ENCODE data around the gene SSR2.

Gene SSR2

DNA sequence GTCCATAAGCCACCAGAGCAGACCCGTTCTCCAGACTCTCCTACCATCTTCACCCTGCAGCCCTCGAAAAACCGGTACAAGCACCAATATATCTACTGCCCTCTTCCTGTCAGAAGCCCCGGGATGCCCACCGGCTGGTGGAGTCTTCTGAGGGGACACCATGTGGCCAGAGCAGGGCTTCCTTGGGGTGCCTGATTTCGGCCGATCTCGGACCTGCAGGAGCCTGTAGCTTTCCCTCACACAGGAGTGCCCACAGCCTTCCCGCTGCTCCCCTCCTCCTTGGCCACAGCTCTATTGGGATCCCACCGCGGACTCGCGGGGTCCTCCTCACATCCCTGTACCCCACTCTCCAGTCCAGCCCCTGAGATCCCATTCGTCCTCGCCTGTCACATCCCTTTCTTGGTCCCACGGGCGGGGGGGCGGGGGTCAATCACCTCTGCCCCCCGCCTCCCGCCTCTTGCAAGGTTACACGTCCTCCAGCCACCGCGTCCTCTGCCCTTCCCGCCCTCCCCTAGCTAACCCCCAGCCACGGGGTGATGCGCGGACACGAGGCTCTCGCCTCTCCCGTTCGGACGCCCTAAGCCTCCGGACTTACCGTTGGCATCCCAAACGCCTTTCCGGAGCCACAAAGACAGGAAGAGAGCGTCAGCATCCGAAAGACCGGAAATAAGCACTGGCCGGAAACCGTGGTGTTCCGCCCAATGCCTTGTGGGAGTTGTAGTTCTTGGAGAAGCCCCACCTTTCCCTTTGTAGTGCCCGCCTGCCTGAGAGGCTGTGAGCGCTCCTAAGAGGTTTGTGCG lies at the start of gene SSR2:
SSR2 (minus strand) TSS at position 659 of the 800 bp plus-strand sequence. CDS start 784 bp downstream, outside the sequence.
- DNase-seq, result peak; percentile 97

DNA sequence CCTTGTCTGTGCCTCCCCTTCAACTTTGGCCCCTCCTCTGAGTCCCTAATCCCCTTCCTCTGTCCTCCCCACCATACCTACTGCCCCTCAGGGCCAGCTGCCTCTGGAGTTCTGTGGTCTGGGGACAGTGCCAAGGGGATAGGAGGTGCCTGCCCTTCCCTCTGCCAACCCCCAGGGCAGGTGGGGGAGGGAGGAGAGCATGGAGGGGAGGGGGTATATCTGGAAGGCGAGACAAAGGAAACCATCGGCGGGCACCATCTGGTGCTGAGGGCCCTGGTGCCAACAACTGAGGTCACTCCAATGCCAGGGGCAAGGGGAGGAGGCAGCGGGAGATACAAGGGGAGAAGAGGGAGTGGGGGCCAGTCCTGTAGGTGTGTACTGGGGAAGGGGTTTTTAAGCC lies 49.8 kb upstream of the SSR2 start:
- no peak for DNase-seq

DNA sequence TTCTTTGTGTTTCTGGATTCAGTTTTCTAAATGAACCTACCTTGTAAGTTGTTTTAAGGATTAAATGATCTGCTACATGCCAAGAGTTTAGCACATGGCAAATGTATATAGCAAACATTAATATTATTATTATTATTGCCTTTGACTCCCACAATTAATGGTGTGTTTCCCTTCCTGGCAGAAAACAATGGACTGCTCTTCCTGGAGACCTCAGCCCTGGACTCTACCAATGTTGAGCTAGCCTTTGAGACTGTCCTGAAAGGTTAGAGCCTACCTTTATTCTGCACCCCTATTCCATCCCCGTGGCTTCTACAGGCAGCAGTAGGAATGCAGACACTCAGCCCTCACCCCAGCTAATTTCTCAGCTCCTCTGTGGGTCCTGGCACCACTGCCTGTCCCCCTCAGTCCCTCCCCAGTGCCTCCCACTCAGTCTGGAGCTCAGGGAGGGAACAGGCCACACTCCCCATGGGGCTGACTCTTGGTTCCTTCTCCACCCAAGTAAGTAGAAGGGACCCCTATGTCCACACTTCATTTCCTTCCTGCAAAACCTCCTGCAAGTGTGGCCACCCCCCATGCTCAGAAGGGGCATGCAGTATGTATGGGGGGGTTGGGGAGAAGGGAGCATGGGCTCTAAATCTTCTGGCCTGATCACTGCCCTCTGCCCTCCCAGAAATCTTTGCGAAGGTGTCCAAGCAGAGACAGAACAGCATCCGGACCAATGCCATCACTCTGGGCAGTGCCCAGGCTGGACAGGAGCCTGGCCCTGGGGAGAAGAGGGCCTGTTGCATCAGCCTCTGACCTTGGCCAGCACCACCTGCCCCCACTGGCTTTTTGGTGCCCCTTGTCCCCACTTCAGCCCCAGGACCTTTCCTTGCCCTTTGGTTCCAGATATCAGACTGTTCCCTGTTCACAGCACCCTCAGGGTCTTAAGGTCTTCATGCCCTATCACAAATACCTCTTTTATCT lies 49.0 kb upstream of the SSR2 start:
- DNase-seq, result no peak

DNA sequence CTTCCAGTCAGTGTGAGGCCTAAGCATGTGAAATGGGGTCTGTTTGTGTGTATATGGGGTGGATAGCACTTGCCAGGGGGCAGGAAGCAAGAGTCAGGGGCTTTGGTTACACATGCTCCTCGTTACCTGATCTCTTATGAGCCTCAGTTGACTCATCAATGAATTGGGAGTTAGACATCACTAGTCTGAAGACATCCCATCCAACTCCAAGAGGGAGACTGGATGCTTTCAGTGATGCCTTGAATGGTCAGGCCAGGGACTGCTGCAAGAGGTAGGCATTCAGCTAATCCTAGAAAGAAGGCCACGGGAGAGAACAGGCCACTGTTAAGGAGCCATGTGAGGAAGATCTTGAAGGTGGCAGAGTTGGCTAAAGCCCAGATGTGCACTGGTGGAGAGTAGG lies 46.5 kb upstream of the SSR2 start:
- DNase-seq, result no peak

DNA sequence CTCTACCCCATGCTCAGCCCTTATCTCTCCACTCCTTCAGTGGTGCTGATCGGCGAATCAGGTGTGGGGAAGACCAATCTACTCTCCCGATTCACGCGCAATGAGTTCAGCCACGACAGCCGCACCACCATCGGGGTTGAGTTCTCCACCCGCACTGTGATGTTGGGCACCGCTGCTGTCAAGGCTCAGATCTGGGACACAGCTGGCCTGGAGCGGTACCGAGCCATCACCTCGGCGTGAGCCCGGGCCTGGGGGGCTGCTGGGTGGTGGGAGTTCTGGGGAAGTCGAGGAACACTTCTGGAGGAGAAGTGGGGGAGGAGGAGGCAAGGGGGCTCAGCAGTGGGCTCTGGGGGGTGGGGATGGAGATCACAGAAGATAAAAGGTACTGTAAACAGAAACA lies 45.1 kb upstream of the SSR2 start:
- DNase-seq, result no peak

DNA sequence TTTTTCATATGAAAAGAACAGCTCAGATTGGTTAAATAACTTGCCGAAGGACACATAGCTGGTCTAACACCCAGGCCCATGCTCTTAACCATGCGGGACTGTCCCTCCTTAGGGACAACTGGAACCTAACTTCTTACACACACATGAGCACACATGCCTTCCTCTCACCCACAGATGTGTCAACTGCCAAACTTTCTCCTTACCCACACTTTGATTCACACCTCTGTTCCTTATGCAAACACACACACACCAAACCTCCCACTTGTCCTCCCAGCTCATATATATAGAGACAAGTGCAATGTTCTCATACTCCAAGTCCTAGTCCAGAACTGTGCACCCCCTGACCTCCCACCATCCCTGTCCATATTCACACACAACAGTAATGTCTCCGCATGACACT lies 44.5 kb upstream of the SSR2 start:
- no peak for DNase-seq

DNA sequence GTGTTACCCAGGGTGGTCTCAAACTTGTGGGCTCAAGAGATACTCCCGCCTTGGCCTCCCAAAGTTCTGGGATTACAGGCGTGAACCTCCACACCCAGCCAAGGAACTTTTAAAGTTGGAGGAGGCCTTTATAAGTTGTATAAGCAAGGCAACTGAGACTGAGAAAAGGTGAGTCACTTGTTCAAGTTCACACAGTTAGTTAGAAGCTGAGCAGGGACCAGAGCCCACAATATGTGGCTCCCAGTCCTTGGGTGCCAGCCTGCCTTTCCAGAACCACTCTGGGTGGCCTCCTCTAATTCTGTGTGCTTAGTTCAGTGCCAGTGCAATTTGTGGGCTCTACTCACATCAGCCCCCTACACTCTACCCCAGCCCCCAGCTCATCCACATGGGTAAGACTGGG lies 43.9 kb upstream of the SSR2 start:
- DNase-seq, result no peak

DNA sequence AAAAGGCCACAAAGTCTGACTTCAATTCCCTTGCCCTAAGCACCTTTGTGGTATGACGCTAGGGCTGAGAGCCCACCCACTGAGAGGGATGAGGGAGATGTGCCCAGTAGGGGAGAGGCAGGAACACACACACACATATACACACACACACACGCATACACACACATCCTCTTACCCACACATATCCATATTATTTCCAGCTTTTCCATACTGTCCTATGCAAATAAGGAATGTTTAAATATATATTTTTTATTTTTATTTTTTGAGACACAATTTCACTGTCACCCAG lies 43.2 kb upstream of the SSR2 start:
- DNase-seq, result no peak

DNA sequence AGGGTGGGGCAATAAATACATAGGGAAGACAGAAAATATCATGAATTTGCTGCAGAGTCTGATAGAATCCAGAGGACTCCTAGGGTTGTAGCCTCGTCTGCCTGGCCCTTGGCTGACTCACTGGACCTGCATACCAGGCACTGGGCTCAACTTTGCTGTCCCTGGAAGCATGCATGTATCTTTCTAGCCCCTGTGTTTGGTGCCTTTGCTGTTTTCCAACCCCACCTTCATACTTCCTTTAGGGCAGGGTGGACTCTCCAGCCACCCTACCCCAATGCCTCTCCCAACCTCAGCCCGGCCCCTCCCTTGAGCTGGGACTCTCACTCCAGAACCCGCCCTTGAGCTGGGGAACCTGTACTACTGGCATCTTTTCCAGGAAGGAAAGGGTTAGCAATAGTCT lies 41.4 kb upstream of the SSR2 start:
- no peak for DNase-seq

DNA sequence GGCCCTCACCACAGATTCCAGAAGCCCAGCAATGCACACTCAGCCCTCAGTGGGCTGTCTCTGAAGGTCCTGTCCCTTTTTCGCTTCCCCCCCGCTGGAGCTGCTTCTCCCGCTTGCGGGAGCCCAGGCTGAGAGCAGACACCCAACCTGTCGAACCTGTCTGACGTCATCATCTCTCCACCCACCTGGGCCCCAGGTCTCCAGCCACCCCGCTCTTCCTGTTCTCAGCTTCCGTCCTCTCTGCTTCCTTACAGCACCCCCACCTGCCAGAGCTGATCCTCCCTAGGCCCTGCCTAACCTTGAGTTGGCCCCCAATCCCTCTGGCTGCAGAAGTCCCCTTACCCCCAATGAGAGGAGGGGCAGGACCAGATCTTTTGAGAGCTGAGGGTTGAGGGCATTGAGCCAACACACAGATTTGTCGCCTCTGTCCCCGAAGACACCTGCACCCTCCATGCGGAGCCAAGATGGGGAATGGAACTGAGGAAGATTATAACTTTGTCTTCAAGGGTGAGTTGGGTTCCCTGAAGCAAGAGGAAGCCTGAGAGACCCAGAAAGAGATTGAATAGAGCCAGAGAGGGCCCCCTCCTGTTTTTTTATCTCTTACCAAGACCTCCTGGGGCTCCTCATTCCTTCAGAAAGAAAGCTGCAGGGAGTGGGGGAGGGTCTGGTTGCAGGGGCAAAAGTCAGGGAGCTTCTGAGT lies 40.3 kb upstream of the SSR2 start, which contains the start of gene RAB25:
RAB25 (plus strand) TSS at position 224 of the 700 bp plus-strand sequence; CDS start at position 465, 241 bp downstream.
- no peak for DNase-seq

DNA sequence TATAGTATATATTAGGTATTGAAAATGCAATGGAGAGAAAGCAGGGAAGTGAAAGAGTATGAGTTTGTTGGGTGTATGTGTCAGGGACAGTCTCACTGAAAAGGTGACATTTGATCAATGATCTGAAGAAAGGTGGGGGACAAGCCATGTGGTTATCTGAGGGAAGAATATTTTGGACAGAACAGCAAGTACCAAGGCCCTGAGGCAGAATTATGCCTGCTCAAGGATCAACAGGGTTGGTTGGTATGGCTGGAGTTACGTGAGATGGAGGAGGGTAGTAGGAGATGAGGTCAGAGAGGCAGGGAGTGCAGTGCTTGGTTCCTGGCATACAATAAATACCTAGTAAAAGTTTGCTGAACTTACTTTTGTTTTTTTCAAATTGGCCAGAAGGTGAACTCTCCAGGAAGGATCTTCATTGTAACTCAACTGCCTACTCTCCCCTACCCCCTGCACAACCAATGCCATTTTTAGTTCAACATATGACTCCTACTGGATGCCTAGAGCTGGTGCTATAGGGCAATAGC lies 35.6 kb upstream of the SSR2 start:
- no peak for DNase-seq

DNA sequence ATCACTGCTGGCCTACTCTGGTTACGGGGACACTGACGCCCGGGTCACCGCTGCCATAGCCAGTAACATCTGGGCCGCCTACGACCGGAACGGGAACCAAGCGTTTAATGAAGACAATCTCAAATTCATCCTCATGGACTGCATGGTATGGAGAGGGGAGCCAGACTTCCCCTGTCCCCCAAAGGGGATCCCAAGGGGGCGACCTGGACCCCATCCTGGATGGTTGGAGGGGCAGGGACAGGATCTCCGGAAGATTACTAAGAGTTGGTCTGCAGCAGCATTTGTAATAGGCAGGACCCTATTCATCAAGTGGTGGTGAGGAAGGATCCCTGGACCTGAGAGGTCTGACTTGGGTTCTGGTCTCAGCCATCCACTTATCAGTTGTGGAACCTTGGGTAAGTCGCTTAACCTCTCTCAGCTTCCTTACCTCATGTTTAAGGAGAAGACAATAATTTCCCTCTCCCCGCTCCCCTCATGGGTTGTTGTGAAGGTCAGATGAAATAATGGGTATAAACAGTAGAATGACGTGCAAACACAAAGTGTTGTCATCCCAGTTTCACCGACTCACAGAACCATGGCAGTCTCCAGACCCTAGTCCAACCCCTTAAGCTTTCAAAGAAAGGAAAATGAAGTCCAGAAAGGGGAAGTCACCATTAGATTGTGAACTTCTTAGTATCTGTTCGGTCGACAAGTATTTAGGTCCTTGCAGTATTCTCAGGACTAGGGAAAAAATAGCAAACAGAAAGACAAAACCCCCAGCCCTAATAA lies 34.7 kb upstream of the SSR2 start:
- DNase-seq, result no peak

DNA sequence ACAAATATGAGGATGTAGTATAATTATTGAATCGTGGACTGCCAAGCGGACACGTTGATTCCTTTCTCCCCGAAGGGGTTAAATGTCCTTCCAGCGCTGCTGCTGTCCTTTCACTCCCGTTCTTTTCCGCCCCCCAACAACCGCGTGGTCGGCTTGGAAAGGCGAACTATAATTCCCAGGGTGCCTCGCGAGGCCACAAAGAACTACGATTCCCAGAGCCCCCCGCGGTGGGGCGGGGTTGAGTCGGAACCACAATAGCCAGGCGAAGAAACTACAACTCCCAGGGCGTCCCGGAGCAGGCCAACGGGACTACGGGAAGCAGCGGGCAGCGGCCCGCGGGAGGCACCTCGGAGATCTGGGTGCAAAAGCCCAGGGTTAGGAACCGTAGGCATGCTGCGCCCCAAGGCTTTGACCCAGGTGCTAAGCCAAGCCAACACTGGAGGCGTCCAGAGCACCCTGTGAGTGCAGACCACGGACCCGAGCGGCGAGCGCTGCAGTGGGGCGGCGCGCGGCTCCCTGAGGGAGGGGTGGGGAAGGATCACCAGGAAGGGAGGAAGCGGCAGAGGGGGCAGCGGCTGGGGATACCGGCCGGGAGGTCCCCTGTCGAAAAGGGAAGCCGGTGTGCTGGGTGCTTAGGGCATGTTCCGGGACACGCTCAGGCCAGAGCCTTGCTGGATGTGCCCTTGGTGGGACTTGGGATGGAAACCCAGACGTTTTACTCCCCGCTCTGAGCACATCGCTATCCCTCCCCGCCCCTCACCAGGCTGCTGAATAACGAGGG lies 33.9 kb upstream of the SSR2 start, which contains the start of gene LAMTOR2:
LAMTOR2 (plus strand) TSS at position 283 of the 781 bp plus-strand sequence; CDS start at position 391, 108 bp downstream.
- peak; percentile 98 for DNase-seq

DNA sequence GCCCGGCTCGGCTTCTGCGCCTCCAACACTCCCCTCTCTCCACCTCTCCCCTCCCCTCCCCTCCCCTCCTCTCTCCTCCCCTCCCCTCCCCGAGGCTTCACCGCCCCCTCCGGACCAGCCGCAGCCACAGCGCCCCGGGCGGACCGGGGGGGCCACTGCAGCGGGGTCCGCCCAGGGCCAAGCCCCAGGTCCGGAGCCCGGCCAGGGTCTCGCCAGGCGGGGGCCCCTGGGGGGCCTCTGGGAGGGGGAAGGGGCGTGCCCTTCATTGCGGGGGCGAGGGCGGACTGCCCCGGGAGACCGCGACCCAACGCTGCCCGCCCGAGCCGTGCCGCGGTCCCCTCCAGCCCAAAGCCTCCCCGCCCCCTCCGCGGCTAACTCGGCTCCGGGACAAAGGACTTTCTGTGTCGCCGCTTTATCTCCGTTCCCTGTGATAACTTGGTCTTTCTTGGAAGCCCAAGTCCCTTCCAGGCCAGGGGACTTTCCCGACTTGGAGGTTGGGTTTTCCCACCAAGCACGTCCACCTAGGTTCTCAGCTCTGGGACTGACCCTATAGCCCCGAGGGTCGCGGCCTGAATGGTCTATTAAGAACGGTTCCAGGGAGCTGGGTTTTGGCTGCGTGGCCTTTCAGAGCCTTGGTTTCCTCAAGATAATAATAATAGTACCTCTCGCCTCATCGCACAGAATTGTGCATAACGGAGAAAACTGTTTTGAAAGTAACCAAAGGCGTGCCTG lies 33.2 kb upstream of the SSR2 start, which contains the start of gene UBQLN4:
UBQLN4 (minus strand) TSS at position 31 of the 732 bp plus-strand sequence. CDS start 97 bp downstream, outside the sequence.
- DNase-seq, result peak; percentile 74

DNA sequence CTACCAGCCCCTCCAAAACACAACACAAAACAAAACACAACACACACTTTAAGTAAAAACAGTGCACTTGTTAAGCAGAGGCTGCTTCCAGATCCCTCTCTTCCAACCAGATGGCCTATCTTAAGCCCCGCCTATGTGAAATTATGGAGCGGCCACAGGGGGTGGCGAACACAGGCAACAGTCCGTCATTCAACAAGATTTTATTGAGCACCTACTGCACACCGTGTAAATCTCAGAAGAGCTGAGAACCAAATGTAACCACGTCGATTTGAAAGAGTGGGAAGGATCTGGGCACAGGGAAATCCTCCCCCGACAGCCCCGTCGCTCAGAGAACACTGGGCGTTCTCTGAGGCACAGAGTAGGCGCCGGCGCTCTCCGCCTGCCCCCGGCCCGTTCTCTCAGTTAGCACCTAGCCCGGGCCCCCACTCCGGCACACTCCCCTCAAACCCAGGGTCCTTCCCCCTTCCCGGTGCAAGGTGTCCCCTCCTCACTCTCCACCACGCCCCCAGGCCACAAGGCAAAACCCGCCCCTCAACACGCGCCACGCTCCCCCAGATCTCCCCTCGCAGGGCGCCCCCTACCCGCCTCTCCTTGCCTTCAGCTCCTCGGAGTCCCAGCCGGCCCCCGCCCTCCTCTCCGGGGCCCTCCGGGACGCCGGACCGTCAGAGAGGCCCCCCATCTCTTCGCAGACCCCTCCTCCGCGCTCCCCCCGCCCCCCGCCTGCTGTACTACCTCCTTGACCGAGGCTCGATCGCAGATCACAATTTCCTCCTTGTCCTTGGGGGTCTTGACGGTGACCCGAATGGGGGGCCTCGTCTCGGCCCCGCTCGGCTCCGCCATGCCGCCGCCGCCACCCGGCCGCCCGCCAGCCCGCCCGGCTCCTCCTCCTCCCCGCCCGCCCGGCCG lies 32.4 kb upstream of the SSR2 start:
- DNase-seq, result peak; percentile 27

DNA sequence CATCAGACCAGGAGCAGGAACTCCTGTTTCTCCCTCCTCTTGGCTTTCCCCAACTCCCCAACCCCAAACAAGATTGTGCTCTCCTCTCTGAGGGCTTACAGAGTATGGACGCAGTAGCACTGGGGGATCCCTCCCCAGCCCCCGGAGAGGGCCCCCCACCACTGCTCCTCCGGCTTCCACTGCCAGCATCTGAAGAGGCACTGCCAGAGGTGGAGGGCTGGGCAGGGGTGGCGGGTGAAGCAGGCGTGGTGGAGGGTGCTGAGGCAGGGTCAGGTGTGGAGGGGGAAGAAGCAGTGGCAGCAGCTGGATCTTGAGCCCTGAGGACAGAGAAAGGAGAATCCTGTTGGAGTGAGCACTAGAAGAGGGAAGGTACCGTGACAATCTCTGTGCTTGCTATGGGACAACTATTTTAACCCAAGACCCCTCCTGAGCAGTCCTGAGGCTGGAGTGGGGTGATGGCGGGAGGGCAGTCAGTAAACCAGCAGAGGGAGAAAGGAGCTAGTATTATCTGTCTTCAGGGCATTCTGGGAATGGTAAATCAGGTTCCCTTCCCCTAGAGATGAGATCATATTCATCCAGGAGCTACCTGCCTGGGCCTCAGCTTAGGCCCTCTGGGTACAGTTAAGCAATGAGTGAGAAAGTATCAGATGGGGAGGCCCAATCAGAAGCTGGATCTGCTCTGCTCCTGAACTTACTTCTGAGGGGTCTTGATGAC lies 30.4 kb upstream of the SSR2 start:
- DNase-seq, result no peak

DNA sequence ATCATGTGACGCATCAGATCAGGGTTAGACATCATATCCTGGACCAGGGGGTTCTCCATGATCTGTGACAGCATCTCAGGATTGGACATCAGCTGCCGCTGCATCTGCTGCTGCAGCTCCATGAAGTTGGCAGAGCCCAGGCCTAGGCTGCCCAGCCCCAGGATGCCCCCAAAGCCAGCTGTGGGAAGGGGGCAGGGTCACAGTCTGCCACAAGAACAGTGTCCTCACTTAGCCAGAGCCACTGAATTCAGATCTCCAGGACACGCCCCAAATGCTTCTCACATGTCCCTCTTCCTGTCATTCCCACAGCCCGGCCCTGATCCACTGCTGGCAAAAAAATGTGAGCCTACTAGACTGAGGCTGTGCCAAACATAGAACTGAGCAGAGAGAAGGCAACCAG lies 29.6 kb upstream of the SSR2 start:
- DNase-seq, result no peak

DNA sequence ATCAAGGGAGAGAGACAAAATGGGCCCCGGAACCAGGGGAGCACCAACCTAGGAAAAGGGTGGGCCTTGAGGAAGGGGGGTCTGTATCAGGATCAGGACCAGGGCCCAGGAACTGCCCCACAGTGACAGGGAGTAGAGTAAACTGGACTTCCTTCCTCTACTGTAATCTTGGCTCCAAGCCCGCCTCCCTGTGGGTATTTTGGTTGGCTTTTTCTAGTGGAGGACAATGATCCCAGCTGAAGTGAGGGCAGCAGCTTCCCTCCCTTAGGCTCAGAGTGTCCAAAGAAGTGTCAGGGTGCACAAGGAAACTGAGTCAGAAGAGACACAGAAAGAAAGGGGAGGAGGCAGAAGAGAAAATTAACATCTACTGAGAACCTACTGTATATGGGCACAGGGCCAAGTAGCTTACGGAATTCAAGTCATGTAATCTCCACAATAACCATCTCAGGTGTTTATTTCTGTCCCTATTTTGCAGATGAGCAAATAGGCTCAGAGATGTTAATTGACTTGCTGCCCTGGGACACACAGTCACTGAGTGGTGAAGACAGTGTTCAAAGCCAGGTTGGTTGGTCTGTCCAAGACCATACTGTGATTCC lies 28.0 kb upstream of the SSR2 start:
- DNase-seq, result no peak
